Stimulated activated CD4-positive, alpha-beta T cell treated with anti-CD3 and anti-CD28 coated beads, TNF-alpha, amount 100 ng/mL, for 48 hours (primary cell): ENCODE results near the gene CHP1.
"Not testable (repeated sequence)": the region's sequence is repeated elsewhere in the genome, so short reads cannot be mapped to it uniquely, and the experiment has no call there.

ENCODE experiments used
- DNase-seq, 3 donors: peaks; one replicate each; pipeline ENCODE4 v3.0.0-alpha.2; 2020; ENCODE audit warnings: low read depth in 3 of 3

Gene CHP1

DNA sequence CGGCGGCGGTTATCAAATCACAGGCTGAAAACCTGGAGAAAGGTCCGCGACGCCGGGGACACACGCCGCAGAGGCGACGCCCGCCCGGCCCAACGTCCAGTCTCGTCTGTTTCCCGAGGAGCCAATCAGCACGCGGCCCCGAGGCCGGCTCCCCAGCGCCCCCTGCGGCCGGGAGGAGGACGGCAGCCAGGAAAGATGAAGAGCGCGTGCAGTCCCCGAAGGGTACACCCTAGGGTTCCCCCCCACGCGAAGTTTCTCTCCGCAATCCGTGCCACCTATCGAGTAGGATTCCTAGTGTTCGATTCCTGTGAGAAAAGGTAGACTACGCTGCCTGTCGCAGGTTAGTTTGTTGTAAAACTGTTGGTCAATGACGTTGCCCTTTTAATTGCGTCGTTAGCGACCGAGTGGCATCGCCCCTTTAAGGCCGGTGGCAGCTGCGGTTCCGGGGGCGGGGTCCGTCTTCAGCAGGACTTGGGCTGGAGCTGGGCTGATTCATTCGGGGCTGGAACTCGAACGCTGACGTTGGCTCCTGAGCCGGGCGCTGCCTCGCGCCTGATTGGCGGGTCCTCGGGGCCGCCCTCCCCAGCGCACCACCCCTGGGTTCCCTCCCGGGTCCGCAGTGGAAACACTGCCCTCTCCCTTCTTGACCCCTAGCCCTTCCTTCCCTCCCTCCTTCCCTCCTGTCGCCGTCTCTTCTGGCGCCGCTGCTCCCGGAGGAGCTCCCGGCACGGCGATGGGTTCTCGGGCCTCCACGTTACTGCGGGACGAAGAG is at the start of gene CHP1, which contains the start of gene EXD1:
Gene CHP1 (plus strand): TSS at position 619 of the 772 bp plus-strand sequence. CDS start 115 bp downstream, at position 734.
Gene EXD1 (minus strand): TSS at position 108 of the 772 bp plus-strand sequence. CDS start 4,182 bp downstream, outside the sequence.
- peak; percentile 95 to 97 (median 97) for DNase-seq

DNA sequence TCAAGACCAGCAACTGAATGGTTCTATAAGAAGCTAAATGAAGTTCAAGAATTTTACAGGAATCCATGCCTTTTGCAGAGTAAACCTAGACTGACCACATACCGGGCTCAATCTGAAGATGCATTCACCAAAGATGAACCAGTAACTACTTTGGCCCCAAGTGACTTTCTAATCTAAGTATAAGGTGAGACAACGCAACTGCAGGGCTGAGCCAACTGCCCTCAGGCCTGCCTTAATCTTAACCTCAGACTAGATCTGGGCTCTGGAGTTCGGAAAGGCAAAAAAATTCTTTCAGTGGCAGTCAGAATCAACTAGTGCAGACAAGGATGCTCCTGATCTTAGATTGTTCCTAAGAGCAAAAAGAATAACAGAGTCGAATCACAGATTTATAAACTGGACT is 48.8 kb upstream of the CHP1 start:
- no peak for DNase-seq

DNA sequence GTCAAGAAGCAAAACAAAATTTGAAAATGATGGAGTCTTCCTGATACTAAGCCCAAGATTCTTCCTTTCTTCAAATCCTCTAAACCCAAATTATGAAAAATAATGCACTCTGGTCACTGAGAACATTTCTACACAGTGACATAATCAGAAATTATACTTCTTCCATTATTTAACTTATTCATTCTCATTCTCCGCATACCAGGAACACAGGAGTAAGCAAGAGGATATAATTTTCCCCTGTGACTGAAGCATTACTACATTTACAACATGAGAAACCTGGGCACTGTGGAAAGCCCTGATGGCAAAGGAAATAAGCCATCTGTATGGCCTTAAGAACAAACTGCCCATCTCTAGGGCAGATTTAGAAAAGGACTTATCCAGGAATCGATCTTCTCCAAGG is 47.5 kb upstream of the CHP1 start:
- no peak for DNase-seq

DNA sequence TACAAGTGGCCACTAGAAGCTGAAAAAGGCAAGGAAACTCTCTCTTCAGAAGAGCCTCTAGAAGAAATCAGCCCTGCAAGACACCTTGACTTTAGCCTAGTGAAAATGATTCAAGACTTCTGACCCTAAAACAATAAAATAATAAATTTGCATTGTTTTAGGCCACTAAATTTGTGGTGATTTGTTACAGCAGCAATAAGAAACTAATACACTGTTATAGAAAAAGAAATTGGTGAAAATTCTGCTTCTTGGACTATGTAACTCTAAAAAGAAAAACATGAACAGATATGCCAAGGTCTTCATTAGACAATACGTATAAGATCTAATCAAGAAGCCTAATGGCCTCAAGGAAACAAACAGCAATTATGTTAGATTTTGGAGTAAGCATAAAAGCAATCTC is 36.6 kb upstream of the CHP1 start:
- DNase-seq: no peak

GRCh38 chr15:41199470-41199869 is 31.6 kb upstream of the CHP1 start:
- no peak for DNase-seq

GRCh38 chr15:41203395-41203794 is 27.7 kb upstream of the CHP1 start:
- DNase-seq: no peak

DNA sequence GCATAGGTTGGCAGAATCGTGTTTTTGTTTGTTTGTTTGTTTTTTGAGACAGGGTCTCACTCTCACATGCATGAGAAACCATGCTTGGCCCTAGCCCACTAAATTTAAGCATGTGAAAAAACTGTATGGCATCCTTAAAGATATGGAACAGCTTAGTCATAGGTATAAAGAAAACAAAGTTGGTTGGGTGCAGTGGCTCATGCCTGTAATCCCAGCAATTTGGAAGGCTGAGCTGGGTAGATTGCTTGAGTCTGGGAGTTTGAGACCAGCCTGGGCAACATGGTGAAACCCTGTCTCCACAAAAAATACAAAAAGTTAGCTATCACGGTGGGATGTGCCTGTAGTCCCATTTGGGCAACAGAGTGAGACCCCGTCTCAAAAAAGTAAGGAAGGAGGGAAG is 25.8 kb upstream of the CHP1 start:
- no peak for DNase-seq

- no peak for DNase-seq
Measured at GRCh38 chr15:41207687-41208448, 23.2 kb upstream of the CHP1 start.

DNA sequence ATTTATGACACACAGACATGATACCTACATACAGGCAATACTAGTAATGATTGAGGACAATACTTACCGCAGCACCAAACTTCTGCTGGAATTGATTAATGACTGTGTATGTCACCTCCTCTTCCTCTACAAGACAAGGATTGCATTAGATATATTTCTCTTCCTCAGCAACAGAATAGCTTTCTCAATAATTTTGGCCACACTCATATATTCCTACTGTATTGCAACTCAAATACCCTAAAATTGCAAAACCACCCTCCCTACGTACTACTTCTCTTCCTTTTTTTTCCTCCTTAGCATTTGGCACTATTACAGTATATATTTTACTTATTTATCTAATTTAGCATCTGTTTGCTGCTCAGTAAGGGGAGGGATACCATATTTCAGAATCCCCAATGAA is 15.4 kb upstream of the CHP1 start:
- no peak for DNase-seq

GRCh38 chr15:41218851-41219250 is 12.2 kb upstream of the CHP1 start:
- no peak for DNase-seq

DNA sequence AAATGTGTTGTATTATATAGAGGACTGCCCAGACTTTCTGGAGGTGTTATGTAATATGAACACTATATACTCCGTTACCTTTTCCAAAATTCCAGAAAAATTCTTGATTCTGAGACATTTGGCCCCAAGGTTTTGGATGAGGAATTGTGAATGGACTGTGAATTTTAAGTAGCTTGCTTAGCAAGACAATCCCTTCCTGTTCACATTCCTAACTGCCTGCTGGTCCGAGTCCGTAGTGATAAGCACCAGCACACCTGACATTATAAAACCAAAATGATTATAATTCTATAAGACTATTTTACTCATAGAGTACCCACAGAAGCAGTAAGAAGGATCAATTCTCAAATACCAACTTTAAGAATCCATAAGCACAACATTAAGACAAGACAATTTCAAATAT is 11.7 kb upstream of the CHP1 start:
- no peak for DNase-seq

GRCh38 chr15:41230345-41230649 is 771 bp upstream of the CHP1 start:
- DNase-seq: no peak

DNA sequence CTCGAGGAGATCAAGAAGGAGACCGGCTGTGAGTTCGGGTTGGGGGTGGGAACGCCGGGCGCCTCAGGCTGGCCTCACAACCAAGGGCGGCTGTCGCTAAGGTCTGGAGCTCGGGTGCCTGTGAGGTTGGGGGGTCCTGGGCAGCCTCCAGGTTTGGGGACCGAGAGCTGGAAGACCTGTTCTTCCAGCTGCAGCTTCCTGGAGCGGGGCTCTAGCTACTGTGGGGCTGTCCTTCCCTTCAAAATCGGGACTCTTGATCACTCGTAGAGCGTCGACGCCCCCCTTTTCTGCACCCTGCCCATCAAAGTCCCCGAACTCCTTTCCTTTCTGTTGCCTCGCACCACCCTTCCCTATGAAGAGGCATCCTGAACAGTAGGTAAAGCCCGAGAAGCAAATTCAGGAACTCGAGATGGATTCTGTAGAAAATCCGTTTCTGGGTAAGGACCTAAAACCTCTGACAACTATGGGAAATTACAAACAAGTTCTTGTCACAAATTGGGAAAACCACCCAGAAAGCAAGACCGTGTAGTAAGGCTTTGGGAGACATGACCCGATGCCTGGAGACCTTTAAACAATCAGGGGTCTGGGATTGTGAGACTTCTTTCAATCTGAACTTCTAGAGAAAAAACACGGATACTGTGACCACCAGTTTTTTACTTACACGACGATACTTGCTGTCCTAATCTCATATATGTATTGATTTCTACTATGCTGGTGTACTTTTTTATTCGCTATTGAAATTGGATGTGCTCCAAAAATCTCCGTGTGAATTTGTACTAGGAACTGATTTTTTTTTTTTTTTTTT is 556 bp downstream of the CHP1 start:
- DNase-seq: no peak

DNA sequence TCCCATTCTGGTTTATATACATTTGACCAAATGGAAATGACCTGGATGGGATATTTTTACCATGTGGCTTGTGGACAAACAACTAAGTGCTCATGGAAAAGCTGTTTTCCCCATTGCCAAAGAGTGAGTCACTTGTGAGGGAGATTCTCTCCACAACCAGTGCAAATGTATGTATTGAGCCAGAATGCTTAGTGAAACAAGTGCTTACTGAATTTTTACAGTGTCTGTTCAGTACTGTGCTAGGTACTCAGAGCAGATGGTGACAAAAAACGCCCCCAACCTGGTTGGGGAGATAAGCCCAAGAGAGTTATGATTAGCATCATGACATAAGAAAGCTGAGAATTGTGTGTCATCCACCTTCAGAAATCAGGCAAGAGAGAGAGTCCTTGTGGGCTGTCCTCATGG is 2.3 kb downstream of the CHP1 start:
- no peak for DNase-seq

DNA sequence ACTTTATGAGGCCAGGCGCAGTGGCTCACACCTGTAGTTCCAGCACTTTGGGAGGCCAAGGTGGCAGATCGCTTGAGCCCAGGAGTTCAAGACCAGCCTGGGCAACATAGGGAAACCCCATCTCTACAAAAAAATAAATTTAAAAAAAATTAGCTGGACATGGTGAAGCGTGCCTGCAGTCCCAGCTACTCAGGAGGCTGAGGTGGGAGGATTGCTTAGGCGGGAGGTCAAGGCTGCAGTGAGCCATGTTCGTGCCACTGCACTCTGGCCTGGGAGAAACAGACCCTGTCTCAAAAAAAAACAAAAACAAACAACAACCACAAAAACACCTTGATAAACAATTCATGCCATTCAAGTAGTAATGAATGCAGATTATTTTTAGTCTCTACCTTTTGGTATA is 4.2 kb downstream of the CHP1 start:
- DNase-seq: not testable (repeated sequence)

- no peak for DNase-seq
Measured at GRCh38 chr15:41235929-41236328, 4.9 kb downstream of the CHP1 start.

DNA sequence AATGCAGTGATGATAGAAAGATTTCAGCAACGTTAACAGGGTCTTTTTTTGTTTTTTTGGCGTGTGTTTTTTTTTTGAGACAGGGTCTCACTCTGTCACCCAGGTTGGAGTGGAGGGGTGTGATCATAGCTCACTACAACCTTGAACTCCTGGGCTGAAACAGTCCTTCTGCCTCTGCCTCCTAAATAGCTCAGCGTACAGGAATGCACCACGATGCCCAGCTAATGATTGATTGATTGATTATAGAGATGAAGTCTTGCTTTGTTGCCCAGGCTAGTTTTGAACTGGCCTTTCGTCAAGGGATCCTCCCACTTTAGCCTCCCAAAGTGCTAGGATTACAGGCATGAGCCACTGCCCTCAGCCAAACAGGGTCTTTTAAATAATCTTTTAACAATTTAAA is 7.0 kb downstream of the CHP1 start:
- no peak for DNase-seq

DNA sequence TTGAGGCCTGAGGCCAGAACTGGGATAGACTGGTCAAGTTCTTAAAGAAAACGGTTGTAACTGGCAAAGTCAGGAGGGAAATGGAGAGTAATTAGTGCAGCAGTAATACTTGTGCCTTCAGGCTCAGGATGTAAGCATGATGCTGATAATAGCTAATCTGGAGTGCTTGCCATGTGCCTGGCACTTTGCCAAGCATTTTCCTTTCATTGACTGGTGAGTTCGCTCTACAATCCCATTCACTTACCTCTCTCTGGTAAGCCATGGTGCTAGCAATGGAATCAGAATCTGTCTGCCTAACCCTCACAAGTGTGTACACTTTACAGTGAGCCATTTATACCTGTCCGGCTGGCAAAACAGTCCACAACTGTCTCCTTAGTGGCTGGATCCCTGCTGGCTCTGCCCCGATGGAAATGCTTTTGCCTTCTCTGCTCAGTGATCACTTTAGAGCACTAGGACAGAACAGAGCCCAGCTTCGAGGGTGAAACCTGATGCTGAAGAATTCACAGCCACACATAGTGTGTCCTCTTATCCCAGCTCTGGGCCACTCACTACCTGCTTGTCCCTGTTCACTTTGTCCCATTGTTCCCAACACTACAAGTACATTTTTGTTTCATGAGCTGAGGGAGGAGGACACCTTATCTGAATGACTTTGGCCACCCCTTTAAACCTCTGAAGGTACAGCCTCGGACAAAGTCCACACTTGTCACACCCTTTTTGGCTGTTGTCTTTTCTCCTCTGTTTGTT is 10.3 kb downstream of the CHP1 start:
- DNase-seq: no peak

DNA sequence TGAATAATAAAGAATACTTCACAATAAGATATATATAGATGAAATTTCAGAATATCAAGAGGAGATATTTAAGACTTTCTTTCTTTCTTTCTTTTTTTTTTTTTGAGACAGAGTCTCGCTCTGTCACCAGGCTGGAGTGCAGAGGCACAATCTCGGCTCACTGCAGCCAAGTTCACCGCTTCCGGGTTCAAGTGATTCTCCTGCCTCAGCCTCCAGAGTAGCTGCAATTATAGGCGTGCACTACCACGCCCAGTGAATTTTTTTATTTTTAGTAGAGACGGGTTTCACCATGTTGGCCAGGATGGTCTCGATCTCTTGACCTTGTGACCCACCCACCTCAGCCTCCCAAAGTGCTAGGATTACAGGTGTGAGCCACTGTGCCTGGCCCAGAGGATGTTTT is 19.7 kb downstream of the CHP1 start:
- DNase-seq: not testable (repeated sequence)

GRCh38 chr15:41251411-41251810 is 20.3 kb downstream of the CHP1 start:
- DNase-seq: no peak

- no peak for DNase-seq
Measured at GRCh38 chr15:41254560-41254959, 23.5 kb downstream of the CHP1 start.

DNA sequence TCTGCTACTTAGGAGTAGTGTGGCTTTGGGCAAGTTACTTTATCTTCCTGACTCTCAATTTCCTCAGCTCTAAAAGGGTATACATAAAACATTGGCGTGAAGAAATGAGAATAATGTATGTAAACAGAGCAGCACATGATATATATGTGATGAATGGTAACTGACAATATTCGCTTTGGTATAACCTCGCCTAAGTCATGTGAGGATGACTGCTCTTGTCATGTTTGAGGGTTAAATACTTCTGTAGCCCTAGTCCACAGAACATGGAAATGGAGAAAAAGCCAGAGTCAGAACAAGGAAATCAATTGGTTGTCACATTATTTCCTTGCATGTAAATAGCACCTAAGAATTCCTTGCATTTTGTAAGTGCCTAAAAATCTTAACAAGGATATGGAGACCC is 25.0 kb downstream of the CHP1 start:
- no peak for DNase-seq
